ENCODE results near the gene MARK3. TPM values are rescaled to one million over a fixed set of nuclear protein-coding genes. Genes with fewer than 3 reads are reported as not detected.

Gene MARK3
- polyA plus RNA-seq, 1 donor (not counting 4 experiments of a cell fraction or from before 2014, with no cell fraction given), result 133 TPM

- no peaks in the 10 kb centered on the region for H3K9me1 ChIP-seq (ENCODE audit: control insufficient read depth, extremely low read depth, insufficient read depth, low read length)
- no peak overlapping the region for H3K4me3 ChIP-seq (ENCODE audit: control insufficient read depth in 2 of 3, extremely low read depth in 1 of 3, insufficient read depth in 2 of 3, low read depth in 1 of 3, low read length in 3 of 3)
- no peak overlapping the region for H3K9ac ChIP-seq (ENCODE audit: control insufficient read depth, extremely low read depth, insufficient read depth, low read length)
- peaks cover 12% of the 10 kb centered on the region for H4K20me1 ChIP-seq (ENCODE audit: control insufficient read depth, extremely low read depth, insufficient read depth, low read length)
- dilution Hi-C loops (cut with MboI; ENCODE audit: extremely low pct_ligation_motif_present, low sequenced_read_pairs), result no loop called here
- FAIRE-seq (no peak), DNase-seq (ENCODE audit: low read depth, low spot score) (no peak)
- peaks cover 5% of the 10 kb centered on the region for H3K4me1 ChIP-seq (ENCODE audit: control insufficient read depth, extremely low read depth, insufficient read depth, low read length)
- H3K79me2 ChIP-seq (ENCODE audit: control insufficient read depth, insufficient read depth, low read length), result peaks cover 16% of the 10 kb centered on the region
- no peak overlapping the region for H3K4me2 ChIP-seq (ENCODE audit: control insufficient read depth, extremely low read depth, insufficient read depth, low read depth, low read length)
- H3K27ac ChIP-seq (ENCODE audit: control insufficient read depth, insufficient read depth, low read length), result no peak overlapping the region
- no peaks in the 10 kb centered on the region for H3K27me3 ChIP-seq (ENCODE audit: control insufficient read depth, extremely low read depth, insufficient read depth, low read length)
- H2AFZ ChIP-seq (ENCODE audit: control insufficient read depth, low read length), result no peak overlapping the region
- TF ChIP-seq CTCF (optimal IDR thresholded peaks at IDR 0.05 in 1 of 3, IDR thresholded peaks at IDR 0.05 in 1 of 3, conservative IDR thresholded peaks at IDR 0.05 in 1 of 3; ENCODE audit: extremely low read depth in 1 of 3, insufficient read depth in 2 of 3, low read length in 3 of 3) (no peak), EZH2 (IDR thresholded peaks at IDR 0.05; ENCODE audit: low read length) (no peak)
- H3K9me3 ChIP-seq (ENCODE audit: control insufficient read depth, low read depth, low read length), result no peaks in the 10 kb centered on the region
- H3K36me3 ChIP-seq (ENCODE audit: control insufficient read depth in 2 of 2, extremely low read depth in 1 of 2, insufficient read depth in 2 of 2, low read length in 2 of 2), result peaks cover 45 to 64% of the 10 kb centered on the region in 2 experiments
Measured at GRCh38 chr14:103501041-103501870, 116.0 kb downstream of the MARK3 start.

GRCh38 chr14:103501921-103502669, 116.9 kb downstream of the MARK3 start:
- no peaks in the 10 kb centered on the region for H3K9me1 ChIP-seq (ENCODE audit: control insufficient read depth, extremely low read depth, insufficient read depth, low read length)
- DNase-seq (ENCODE audit: low read depth, low spot score) (no peak), FAIRE-seq (no peak)
- H3K4me3 ChIP-seq (ENCODE audit: control insufficient read depth in 2 of 3, extremely low read depth in 1 of 3, insufficient read depth in 2 of 3, low read depth in 1 of 3, low read length in 3 of 3), result no peak overlapping the region
- H4K20me1 ChIP-seq (ENCODE audit: control insufficient read depth, extremely low read depth, insufficient read depth, low read length), result peaks cover 12% of the 10 kb centered on the region
- H3K4me2 ChIP-seq (ENCODE audit: control insufficient read depth, extremely low read depth, insufficient read depth, low read depth, low read length), result no peak overlapping the region
- peaks cover 5% of the 10 kb centered on the region for H3K4me1 ChIP-seq (ENCODE audit: control insufficient read depth, extremely low read depth, insufficient read depth, low read length)
- no peaks in the 10 kb centered on the region for H3K27me3 ChIP-seq (ENCODE audit: control insufficient read depth, extremely low read depth, insufficient read depth, low read length)
- no peak for TF ChIP-seq CTCF (optimal IDR thresholded peaks at IDR 0.05 in 1 of 3, IDR thresholded peaks at IDR 0.05 in 1 of 3, conservative IDR thresholded peaks at IDR 0.05 in 1 of 3; ENCODE audit: extremely low read depth in 1 of 3, insufficient read depth in 2 of 3, low read length in 3 of 3)
- no peak for TF ChIP-seq EZH2 (IDR thresholded peaks at IDR 0.05; ENCODE audit: low read length)
- H3K79me2 ChIP-seq (ENCODE audit: control insufficient read depth, insufficient read depth, low read length), result peaks cover 16% of the 10 kb centered on the region
- no peak overlapping the region for H3K9ac ChIP-seq (ENCODE audit: control insufficient read depth, extremely low read depth, insufficient read depth, low read length)
- no peaks in the 10 kb centered on the region for H3K9me3 ChIP-seq (ENCODE audit: control insufficient read depth, low read depth, low read length)
- dilution Hi-C loops (cut with MboI; ENCODE audit: extremely low pct_ligation_motif_present, low sequenced_read_pairs), result no loop called here
- H3K36me3 ChIP-seq (ENCODE audit: control insufficient read depth in 2 of 2, extremely low read depth in 1 of 2, insufficient read depth in 2 of 2, low read length in 2 of 2), result peaks cover 46 to 66% of the 10 kb centered on the region in 2 experiments
- H3K27ac ChIP-seq (ENCODE audit: control insufficient read depth, insufficient read depth, low read length), result no peak overlapping the region
- no peak overlapping the region for H2AFZ ChIP-seq (ENCODE audit: control insufficient read depth, low read length)
